DMS 273 treated with DMSO at 0.1 percent for 48 hours (cell line): ENCODE data around the gene NAT14.
"Not testable (repeated sequence)": the region's sequence is repeated elsewhere in the genome, so short reads cannot be mapped to it uniquely, and the experiment has no call there.

Experiments
- DNase-seq: peaks from one replicate; lab custom pipeline; 2025; lab: John Stamatoyannopoulos, UW

Gene NAT14

DNA sequence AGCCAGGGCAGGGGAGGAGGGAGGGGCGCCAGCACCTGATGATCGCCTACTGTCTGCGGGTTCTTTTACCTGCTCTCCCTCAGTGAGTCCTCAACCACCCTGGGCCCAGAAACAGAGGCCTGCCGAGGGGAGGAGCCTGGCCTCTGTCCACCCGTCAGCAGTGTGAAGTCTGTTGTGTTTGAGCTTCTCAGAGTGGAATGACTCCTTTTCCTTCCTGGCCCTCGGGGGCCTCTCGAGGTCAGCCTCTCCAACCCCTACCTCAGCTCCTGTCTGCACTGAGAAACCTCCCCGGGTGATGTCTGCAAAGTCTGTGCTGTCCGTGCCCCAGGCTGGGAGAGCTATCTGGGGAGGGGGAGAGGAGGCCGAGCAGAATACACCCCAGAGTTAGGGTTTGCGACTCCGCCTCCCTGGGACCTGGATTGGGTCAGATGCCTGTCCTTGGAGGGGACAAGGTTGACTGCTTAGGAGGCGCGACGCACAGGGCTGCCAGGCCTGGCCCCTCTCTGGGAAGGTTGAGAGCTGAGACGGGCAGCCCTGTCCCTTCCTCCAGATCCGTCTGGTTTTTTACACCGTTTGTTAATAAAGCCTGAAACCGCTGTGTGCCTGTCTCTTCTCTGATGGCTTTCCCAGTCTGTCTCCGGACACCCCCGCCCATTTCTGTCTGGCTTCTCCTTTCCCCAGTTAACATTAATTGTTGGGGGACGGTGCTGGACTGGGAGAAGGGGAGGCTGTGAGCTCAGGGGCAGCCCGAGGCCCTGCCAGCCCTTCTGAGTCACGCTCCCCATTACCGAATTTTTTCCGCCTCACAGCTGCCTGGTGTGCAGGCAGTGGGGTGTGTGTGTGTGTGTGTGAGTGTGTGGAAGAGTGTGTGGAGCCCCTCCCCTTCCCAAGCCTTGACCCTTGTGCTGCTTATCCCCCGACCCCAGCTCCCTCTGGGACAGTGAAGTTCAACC, 2.3 kb downstream of the NAT14 start:
- peak; percentile 68 for DNase-seq

- DNase-seq: no peak
Measured at GRCh38 chr19:55487924-55488687, 3.1 kb downstream of the NAT14 start, which contains the start of gene SSC5D. TSS of gene SSC5D (plus strand) at chr19:55488436. CDS start at chr19:55488590, 154 bp downstream.

DNA sequence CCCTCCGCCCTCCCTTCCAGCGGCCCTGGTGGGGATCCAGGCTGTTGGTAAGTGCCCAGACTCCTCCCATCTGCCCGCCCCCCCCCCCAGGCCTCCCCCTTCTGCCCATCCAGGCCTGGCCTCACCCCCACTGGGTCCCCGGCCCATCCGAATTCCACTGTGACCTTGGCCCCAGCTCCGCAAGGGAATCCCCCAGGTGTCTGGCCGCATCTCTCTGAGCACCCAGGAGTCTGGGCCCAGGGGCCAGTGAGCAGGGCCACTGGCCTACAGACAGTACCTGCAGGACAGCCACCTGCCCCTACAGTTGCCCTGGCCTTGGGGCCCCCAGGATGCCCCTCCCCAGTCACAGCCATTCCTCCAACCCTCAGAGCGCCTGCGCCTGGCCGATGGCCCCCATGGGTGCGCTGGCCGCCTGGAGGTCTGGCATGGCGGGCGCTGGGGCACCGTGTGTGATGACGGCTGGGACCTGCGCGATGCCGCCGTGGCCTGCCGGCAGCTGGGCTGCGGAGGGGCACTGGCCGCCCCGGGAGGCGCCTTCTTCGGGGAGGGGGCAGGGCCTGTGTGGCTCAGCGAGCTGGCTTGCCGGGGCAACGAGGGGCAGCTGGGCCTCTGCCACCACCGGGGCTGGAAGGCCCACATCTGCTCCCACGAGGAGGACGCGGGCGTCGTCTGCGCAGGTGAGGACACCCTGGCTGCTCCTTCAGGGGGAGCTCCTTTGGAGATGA, 4.2 kb downstream of the NAT14 start:
- DNase-seq: no peak

DNA sequence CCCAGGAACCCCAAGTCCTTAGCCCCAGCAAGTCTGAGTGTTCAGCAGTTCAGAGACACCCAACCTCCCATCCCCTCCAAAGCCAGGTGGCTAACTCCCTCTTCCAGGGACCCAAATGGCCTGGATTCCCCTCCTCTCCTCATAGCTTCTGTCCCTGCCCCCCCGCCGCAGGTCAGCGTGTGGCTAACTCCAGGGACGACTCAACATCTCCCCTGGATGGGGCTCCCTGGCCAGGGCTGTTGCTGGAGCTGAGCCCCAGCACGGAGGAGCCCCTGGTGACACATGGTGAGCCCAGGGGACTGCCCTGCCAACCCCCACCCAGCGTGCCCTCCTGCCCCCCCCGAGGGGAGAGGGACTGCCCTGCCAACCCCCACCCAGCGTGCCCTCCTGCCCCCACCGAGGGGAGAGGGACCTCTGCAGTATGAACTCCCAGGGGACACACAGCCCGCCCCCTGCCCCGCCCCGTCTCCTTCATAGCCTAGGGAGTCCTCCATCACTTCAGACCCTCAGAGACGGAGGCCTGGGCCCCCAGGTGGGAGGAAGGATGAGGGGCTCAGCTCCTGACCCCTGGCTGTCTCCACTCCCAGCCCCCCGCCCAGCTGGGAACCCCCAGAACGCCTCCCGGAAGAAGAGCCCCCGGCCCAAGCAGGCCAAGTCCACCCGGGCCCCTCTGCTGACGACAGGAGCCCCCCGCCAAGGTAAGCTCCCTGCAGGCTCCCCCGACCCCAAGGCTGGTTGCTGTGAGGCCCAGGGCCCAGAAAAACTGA, 4.9 kb downstream of the NAT14 start:
- no peak for DNase-seq

- no peak for DNase-seq
Measured at GRCh38 chr19:55490478-55491432, 5.8 kb downstream of the NAT14 start.

DNA sequence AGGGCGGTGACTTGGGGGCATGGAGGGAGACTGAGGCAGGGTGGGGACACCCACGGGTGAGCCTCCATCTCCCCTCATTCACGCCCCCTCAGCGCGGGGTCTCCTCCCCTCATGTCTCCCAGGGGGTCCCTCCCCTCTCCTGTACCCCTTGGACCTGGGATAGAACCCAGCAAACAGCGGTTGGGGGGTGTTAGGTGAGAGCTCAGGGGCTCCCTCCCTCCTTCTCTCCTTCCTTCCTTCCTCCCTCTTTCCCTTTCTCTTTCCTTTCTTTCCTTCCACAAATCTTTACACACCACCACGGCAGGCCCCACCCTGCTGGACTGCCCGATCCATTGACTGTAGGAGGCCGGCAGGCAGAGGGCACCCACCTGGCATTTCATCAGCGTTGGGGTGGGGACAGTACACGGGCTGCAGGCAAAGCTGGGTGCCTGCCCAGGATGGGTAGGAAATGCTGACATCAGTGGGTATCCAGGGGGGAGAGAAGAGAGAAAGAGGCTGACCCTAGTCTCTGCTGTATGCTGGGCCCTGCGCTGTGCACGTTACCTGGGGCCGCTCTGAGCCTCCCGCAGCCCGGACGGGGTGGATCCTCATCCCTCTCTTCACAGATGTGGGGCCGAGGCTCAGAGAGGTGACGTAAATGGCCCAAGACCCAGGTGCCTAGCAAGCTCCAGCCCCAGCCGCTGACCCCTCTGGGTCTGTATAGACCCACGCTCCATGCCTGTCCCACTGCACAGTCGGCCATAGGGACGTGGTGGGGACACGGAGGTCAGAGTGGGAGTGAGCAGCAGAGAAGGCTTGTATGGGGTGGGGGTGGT, 6.8 kb downstream of the NAT14 start:
- no peak for DNase-seq

DNA sequence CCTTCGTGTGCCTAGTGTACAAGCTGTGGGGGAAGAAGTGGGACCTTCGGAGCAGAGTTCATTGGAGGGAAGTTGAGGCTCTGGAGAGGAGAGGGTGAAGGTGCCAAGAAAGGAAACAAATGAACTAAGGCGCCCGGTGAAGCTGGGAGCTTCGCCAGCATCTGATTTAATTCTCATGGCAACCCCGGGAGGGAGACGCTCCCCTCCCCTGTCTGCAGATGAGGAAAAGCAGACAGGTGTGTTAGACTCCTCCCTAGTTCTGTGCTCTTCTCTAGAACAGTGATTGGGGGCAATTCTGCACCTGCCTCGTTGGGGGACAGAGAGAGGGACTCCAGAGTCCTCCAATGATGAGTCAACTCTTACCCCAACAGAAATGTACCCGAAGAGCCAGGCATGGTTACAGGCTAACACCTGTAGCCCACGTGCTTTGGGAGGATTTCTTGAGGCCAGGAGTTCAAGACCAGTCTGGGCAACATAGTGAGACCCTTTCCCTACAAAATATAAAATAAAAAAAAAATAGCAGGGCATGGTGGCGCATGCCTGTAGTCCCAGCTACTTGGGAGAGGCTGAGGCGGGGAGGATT, 7.5 kb downstream of the NAT14 start:
- no peak for DNase-seq

- DNase-seq: no peak
Measured at GRCh38 chr19:55493052-55493644, 8.2 kb downstream of the NAT14 start.

DNA sequence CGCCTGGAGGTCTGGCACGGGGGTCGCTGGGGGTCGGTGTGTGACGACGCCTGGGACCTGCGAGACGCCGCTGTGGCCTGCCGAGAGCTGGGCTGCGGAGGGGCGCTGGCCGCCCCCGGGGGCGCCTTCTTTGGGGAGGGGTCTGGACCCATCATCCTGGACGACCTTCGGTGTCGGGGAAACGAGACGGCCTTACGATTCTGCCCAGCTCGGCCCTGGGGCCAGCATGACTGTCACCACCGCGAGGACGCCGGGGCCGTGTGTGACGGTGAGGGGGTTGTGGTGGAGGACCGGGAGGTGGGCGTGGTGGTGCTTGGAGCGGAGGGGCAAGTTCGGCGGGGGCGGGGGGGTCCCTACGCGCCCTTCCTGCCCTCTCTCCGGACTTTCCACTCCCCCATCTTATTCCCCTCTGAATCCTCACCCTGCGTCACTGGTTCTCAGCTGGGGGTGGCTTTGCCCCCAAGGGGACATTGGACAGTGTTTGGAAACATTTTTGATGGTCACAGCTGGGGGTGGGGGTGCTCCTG, 8.7 kb downstream of the NAT14 start:
- DNase-seq: no peak

- DNase-seq: no peak
Measured at GRCh38 chr19:55494172-55494761, 9.3 kb downstream of the NAT14 start.

DNA sequence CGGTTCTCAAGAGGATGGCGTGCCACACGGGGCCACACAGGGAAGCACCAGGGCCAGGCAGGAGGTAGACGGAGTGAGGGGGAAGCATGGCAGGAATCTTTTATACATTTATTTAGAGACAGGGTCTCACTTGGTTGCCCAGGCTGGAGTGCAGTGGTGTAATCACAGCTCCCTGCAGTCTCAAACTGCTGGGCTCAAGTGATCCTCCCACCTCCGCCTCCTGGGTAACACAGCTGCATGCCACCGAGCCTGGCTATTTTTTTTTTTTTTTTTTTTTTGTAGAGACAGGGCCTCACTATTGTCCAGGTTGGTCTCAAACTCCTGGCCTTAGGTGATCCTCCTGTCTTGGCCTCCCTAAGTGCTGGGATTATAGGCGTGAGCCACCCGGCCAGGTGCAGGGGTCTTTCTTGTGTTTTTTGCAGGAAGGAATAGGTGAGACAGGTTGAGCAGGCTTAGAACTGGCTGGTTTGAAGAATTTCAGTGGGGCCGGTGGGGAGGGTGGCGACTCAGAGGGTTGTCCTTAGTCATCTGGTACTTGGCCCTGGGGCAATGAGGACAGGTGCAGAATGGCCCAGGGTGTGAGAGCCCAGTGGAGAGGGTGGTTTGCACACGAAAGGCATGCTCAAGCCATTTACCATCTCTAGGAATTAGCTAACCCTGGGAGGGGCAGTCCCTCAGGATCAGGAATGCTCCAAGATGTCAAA, 10.8 kb downstream of the NAT14 start:
- DNase-seq: no peak

GRCh38 chr19:55496820-55497219, 11.8 kb downstream of the NAT14 start:
- not testable (repeated sequence) for DNase-seq

DNA sequence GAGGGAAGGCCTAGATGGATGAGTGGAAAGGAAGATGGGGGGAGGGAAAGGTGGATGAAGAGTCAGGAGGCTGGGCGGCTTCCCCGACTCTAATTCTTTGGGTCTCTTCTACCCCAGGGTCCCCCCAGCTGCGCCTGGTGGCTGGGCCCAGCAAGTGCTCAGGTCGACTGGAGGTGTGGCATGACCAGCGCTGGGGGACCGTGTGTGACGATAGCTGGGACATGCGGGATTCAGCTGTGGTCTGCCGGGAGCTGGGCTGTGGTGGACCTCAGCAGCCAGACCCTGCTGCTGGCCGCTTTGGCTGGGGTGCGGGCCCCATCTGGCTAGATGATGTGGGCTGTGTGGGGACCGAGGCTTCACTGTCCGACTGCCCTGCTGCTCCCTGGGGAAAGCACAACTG, 12.8 kb downstream of the NAT14 start:
- DNase-seq: no peak

DNA sequence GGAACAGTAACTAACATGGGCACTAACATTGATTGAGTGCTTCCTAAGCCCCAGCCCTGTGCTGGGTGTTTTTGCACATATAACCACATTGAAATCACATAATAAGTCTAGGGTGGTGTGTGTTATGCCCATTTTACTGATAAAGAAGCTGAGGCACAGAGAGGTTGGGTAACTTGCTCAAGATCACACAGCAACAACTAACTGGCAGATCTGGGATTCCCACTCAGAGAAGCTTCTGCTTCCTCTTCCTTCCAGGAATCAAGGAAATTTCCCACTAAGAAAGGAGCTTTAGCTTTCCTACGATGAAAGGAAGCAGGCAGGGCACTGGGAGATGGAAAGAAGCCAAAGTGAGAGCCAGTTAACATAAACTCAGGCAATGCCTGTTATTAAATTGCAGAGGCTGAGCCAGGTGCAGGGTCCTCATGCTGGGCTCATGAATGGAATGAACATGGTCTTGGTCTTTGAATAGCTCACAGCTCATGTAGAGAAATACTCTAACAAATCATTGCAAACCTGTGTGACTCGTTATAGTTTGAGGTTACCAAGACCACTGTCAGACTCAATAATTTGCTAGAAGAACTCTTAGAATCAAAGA, 13.4 kb downstream of the NAT14 start:
- DNase-seq: no peak

DNA sequence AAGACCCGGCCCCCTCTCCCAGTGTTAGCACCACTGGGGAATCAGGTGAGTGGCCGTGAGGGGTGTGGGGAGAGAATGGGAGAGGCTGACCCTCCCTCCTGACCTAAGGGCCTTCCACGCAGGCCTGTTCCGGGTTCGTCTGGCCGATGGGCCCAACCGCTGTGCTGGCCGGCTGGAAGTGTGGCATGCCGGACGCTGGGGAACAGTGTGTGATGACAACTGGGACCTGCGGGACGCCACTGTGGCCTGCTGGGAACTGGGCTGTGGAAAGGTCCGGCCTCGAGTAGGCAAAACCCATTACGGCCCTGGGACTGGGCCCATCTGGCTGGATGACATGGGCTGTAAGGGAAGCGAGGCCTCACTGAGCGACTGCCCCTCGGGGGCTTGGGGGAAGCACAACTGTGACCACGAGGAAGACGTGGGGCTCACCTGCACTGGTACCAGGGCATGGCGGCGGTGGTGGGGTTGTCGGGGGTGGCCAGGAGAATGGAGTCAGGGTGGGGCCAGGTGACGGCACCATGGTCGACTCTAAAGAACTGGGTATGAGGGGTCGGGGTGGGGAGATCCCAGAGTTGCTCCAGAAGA, 15.5 kb downstream of the NAT14 start:
- no peak for DNase-seq

- no peak for DNase-seq
Measured at GRCh38 chr19:55502197-55502952, 17.4 kb downstream of the NAT14 start.
